HG03039 (cell line): ENCODE measurements around the gene NRARP.

ENCODE experiments used
- ATAC-seq: cut with Tn5 transposase; IDR thresholded peaks from one replicate; pipeline ENCODE4 v1.9.1; 2021; ENCODE audit warnings: mild to moderate bottlenecking, moderate library complexity; ENCODE audit not compliant: unreplicated experiment

The NRARP gene

DNA sequence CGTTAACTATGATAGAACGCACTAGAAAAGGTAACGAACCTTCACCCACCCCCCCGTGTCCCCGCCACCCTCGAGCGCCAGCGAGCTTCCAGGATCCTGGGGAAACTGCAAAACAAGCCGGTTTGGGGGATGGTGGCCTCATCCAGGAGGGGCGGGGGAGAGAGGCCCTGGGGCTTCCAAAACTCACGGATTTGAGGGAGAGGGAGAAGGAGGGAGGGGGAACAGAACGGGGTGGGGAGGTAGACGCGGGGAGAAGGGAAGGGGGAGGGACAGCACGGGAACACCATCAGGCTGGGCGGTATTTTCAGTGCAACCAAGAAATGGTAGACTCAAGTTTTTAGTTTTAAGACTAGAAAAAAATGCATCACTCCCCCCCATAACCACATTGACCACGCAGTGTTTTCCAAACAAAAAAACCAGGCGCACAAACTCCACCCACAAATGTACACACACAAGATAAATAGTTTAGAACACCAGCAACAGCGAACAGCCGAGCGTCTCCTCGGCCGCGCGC lies 1.4 kb downstream of the NRARP start:
- ATAC-seq, result no peak

DNA sequence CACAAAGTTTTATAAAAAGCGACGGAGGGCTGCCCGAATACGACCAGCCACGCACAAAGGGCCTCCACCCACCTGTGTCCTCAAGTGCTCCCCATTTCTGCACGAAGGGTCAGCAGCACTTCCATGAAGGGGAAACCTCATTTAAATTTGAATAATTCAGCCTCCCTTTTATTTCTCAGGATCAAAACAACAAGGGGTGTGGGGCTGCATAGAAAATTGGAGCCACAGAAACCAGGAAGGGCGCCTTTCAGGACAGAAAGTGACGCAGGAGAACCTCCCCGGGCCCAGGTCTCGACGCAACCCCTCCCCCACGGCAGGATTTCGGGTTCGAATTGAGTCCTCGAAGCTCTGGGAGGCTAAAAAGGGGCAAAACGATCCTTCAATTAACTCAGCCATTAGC lies 2.1 kb downstream of the NRARP start:
- ATAC-seq, result no peak

DNA sequence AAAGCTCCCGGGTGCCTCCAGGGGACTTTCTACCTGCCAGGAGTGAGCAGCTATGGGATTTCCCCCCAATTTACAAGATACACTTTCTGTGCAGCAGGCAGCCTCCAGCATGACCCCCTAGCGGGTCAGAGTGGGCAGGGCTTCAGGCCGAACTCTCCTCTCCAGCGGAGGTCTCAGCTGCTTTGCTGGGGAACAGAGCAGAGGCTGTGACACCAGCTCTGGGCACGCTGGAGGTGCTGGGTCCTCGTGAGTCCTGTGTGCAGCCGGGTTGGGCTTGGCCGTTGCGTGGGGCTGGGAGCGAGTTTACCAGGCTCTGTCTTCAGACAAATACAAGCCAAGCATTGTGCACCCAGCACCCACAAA lies 2.9 kb downstream of the NRARP start:
- ATAC-seq, result no peak

DNA sequence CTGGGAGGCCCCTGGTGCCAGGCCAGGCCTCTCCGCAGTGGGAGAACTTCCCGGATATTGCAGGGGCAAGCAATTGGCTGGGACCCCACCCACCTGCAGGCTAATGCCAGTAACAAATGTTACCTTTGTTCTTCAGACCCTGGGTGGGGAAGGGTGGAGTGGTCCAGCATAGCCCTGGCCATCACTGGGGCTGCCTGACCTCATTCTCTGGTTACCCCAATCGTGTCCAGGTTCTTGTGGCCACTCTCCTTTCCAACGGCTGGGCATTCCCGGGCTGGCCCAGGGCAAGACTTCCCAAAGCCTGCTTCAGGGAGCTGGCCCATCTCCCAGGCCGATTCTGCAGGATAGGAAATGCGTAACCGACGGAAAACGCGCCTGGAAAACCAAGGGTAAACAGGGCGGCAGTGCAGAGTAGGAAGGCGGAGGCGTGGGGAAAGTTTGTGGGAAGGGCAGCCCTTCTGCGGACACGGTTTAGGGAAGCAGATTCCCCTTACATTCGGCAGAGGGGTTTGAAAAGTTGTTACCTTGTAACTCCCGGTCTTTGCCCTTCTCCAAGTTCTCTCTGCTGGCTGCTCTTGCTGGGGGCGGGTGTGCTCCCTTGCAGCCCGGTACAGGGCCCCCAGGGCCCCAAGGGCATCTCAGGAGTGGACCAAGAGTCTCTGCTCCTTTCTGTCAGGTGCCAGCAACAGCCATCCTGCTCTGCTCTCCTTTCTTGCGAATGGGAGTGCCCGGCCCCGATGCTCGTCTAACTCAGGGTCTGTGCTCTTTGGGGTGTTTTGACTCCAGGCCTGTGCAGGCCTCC lies 3.5 kb downstream of the NRARP start:
- ATAC-seq, result no peak

DNA sequence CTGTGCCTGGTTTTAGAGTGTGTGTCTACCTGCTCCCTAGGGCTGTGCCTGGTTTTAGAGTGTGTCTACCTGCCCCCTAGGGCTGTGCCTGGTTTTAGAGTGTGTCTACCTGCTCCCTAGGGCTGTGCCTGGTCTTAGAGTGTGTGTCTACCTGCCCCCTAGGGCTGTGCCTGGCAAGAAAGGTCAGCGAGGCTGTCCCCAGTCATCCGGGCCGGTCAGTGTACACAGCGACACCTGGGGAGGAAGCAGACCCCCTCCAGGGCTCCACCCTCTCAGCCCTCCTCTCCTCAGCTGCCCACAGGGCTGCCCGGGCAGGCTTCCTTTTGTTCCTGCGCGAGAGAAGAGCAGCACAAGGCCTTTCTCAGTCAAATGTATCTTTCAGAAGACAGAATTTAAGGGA lies 4.1 kb downstream of the NRARP start:
- ATAC-seq, result no peak

DNA sequence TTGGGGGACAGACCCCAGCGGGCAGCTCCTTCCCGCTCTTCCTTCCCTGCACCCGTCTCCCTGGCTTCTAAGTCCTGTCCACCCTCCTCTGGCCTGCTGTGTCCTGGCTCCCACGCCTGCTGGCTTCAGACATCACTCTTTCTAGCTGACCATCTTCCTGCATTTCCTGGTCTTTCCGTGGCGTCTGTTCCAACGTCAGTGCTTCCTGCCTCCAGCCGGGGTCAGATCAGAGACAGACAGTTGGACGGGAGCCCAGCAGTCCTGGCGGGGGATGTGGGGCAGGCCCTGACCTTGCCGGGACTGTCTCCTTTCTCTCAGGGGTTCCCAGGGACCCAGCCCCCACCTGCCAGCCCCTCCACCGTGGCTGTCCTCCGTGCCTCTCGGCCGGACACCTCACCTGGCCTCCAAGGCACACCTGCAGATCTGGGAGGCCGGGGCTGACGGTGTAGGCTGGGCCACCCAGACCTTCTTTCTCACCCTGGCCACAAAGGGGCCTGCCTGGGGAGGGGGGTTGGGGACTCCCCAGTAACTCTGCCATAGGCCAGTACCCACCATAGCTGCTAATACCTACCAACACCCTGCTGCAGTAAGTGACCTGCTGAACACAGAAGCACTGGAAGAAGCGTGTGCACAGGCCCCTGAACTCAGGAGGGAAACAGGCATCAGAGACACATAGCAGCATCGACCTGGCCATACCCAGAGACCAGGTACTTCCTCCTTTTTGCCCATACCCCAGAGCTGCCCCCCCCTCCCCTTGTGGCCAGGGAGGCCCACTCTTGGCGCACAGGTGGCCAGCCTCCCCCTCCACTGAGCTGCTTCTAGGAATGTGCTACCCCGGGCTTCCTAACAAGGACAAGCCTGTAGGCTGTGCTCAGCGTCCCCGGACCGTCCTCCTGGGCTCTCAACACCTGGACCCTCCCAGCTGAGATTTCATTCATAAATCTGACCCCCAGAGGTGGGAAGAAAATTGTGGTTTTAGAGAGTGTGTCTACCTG lies 5.1 kb downstream of the NRARP start:
- no peak for ATAC-seq

DNA sequence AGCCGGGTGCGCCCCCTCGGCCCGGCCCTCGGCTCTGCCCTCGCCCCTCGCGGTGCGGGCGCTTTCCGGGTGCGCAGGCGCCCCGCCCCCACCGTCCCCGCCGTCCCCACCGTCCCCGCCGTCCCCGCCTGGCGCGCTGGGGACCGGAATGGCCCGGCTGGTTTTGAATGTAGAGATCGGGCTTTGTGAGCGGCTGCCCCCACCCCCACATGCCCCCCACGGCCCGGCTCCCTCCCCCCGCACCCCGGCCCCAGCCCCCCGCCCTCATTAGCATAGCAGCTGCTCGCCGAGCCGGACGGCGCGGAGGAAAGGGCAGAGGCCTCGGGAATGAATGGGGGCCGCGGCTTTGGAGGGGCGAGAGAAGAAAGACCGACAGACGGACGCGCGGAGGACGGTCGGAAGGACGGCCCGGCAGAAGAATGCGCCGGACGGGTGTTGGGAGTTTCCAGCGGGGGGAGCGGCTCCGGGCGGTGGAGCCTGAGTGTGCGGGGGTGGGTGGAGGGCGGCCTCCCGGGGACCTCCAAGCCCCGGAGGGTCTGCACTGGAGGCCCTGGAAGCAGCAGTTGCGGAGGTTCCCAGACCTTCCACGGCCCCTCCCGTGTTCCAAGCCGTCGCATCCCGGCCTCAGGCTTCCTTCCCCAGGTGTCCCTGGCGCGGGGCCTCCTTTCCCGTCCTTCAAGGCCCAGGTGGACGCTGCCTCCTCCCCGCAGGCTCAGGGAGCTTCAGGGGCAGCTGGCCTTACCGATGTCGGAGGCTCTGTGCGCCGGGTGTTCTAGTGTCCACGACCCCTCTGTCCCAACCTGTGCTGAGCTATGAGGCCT lies 6.0 kb downstream of the NRARP start:
- no peak for ATAC-seq

DNA sequence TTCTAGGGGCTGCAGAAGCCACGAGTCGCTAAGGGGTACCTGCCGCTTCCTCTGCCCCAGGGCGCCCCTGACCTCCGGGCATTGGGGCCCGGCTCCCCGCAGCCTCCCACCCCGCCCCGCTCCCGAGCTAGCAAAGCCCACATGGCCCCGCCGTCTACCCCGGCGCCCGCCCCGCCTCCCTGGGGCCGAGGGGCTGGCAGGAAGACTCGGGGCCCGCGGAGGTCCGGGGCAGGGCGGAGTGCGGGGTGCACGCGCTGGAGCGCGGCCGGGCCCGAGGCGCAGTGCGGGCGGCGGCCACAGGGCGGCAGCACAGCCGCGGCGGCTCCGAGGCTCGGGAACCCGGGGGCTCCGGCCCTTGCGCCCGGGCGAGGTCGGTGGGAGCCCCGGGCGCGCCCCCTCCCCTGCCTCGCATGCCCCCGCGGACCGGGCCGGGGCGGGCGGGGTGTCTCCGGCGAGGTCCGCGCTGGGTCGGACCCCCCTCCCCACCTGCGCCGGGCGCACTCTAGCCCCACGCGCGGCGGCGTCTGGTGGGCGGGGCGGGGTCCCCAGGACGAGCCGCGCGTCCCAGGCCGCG lies 6.7 kb downstream of the NRARP start:
- ATAC-seq, result no peak

DNA sequence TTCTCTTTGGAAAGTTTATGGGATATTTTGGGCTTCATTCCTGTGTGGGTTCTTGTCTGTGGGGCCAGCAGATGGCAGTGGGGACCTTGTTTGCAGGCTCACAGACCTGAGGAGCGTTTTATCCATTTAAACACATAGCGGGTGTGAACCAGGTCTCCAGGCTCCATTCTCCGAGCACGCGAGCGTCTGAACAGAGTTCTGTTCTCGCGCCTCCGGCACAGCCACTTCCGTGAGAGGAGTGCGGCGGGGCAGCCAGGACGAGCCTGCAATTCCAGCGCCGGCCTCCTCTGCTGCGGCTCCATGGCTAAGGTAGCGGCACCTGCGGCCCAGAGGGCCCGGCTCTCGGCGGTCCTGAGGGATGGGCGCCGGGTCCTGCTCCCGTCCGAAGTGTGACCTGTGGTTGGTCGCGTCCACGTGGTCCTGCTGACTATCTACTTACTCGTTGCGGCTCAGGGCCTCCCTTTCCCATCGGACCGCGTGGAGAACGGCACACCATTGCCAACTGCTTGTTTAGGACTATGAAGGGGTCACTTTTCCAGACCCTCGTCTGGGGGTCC lies 7.3 kb downstream of the NRARP start:
- ATAC-seq, result no peak

DNA sequence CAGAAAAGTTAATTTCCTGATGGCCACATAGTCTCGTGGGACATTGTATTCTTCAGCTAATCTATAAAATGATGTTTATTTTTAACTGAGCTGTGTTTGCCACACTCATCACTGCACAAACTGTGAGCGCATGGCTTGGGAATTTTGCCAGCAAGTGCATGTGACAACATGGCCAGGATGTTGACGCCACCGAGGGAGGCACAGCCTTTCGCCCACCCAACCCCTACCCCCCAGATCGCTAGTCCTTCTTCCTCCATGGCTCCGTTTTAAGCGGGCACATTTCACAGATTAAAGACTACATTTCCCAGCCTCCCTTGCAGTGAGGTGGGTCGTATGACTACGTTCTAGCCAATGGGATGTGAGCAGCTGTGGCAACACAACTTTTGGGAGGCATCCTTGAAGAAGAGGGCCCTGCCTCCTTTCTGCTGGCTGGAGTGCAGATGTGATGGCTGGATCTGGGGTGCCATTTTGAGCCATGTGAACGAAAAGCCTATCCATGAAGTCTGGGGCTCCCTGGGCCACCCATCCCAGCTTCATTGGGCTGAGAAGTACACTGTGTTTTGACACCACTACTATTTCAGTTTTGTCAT lies 7.9 kb downstream of the NRARP start:
- ATAC-seq, result no peak

DNA sequence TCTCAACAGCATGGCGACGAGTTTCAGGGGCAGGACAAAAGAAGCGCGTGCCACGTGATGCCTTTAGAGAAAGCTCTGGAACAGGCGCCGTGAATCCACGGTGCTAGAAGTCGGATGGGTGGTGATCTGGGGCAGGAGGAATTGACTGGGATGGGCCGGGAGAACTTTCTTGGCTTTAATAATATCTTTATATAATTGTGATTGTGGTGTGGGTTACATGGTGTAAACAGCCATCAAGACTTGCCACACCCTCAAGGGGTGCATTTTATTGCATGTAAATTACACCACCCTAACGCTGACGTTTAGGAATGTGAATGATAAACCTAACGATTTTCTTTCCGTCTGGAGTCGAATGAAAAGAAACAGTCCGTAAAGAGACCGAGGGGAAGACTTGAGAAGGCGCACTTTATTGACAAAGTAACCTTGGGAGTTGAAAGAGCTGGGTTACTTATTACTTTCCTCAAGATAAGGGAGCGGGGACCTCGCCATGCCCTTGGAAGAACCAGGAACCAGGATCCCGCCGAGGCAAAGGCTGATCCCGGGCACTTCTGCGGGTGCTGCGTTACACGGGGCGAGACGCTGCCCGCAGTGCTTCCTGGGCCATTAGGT lies 8.5 kb downstream of the NRARP start:
- ATAC-seq, result no peak

DNA sequence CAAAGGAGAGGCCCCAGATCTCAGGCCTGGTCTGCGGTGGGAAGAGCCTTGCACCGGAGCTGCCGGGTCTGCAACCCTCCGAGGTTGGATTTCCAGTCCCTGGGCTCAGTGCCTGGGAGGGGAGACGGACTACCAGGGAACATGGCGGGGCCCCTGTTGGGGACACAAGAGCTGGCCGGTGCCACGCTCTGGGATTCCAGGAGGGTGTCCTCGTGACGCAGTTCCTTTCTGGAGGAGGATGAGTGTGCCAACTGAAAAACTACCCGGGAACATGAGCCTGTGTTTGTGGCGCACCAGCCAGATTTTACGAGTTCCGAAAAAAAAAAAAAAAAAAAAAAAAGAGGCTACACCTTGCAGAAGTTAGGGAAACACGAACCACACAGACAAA lies 9.0 kb downstream of the NRARP start:
- ATAC-seq, result no peak

DNA sequence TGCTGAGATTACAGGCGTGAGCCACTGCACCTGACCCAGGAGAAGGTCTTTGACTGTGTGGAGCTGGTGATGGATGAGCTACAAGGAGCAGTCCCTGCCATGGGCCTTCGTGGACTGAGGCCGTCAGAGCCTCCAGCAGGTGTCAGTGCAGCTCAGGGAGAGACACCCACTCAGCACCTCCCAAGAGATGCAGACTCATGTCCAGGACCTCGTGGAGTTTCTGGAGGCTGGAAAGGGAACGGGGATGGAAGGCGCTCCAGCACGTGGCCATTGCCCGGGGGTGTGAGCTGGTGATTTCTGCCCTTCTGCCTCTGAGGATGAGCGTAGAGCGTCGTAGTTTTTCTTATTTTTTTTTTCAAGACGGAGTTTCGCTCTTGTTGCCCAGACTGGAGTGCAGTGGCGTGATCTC lies 15.1 kb downstream of the NRARP start:
- no peak for ATAC-seq

DNA sequence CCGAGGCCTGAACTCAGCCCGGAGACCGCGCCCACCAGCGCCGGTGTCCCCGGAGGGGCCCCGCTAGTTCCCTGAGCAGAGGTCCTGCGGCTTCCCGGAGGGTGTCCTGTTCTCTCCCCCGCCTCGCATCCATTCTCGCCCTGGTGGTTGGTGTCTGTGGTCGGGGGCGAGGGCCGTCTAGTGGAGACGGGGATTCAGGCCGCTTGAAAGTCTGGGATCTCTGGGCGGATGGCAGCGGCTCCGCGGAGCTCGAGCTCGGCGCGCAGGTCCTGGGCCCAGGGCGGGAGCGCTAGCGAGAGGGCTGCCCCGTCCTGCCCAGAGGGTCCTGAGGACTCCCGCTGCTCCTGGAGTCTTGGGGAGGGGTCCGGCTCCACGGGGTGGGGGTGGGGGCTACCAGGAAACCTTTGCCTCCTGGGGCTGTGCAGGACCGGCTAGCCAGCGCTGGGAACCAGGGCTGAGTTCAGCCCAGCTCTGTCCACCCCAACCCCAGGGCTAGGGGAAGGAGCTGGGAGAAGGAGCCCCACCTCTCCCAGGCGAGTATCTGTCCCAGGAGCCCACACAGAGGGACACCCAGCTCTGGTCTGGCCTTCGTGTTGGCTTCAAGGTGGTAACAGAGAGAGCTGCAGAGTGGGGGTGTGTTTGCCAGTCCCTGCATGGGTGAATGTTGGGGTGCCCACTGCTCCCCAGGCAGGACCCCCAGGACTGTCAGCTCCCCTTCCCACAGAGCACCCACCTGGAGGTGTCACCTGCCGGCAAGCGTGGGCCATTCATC lies 20.5 kb downstream of the NRARP start:
- no peak for ATAC-seq

DNA sequence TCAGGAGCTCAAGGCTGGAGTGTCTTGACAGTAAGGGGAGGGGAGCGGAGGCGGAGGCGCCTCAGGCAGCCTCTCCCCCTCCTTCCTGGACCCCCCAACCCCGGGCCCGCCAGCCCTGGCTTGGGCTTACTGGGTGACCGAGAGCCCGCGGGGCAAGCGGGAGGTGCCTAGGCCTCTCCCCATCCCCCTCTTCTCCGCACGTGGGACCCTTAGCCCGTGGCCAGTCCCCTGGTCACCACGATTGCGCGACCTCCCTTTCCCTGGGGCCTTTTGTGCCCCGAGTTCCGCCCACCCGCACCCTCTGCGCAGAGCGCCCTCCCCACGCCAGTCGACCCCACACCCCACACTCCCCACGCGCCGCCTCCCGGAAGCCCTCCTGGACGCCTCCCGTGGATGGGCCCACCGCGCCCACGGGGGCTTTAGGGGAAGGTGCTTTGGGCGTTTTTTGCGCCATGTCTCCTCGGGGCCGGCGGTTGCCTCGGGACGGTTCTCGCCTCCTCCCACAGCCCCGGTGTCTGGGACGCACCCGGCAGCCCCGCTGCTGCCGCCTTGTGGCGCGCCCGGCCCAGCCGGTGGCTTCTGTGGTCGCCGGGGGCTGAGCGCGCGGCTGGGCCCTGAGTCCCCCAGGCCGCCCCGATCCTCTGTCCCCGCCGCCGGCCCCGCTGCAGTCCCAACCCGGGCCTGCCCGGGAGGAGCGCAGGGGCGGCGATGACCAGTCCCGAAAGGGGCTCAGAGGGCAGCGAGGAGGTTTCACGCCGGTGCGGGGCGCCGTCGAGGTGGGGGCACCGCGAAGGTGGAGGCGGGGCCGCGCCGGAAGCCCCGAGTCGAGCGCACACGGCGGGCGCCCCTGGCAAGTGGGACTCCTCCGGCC lies 21.4 kb downstream of the NRARP start:
- no peak for ATAC-seq

DNA sequence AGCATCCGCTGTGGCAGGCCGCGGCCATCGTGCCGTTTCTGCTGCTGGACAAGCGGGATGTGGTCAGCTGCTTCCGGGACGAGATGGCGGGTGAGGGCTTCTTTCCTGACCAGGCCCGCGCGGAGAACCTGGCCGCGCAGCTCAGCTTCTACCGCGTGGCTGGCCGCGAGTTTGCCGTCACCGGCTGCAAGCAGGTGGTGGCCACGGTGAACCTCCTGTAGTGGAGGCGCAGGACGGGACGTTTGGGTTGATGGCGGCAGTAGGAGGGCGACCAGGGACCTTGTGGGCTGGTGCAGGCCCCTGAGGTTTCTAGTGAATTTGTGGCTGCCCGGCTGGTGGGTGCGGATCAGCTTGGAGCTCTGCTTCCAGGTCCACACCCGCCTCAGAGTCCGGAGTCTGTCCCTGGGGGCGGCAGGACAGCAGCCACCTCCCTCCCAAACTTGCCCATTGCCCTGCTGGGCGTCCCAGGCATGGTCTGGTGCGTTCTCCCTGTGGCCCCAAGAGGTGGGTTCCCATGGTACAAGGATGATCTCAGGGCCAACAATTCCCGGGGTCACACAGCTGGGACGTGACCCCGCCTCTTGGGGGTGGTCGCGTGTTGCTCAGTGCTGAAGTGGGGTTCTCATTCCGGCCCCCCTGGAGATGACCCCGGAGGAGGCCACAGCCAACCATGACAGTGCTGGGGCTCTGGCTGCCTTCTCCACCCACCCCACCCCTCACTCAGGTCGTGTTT lies 22.2 kb downstream of the NRARP start:
- no peak for ATAC-seq
